BJ (cell line): ENCODE results near the gene VOPP1. TPM values are rescaled to one million over a fixed set of nuclear protein-coding genes. Genes with fewer than 3 reads are reported as not detected.

Source experiments
- CTCF ChIA-PET: fragments of 350-600 bp; formaldehyde crosslinking; extraction: SDS; loops from one replicate; lab custom pipeline; 2021; ENCODE audit warnings: antibody characterized with exemption, inconsistent platforms; lab: Yijun Ruan, JAX
- POLR2A ChIA-PET: fragments of 300-600 bp; sonication (Branson Sonifier 250); formaldehyde crosslinking; extraction: SDS; loops from one replicate; lab custom pipeline; 2021; ENCODE audit warnings: antibody characterized with exemption; lab: Charles Lee
- DNase-seq: peaks from one replicate; pipeline ENCODE4 v3.0.0-alpha.2; 2011; ENCODE audit warnings: low read depth
- H3K27me3 ChIP-seq: 2 replicates; pipeline ENCODE4 v1.6.0; 2011; ENCODE audit warnings: low read length; ENCODE audit not compliant: control insufficient read depth, insufficient read depth
- H3K36me3 ChIP-seq: 2 replicates; pipeline ENCODE4 v1.5.1; 2011; ENCODE audit warnings: low read length; ENCODE audit not compliant: control insufficient read depth, insufficient read depth
- H3K4me3 ChIP-seq: 2 replicates; pipeline ENCODE4 v1.5.1; 2011; ENCODE audit warnings: low read depth, mild to moderate bottlenecking, control low read depth, low read length
- polyA plus RNA-seq: library from polyadenylated mRNA; depleted of rRNA; stranded (reverse); fragments of >200 nt; gene quantifications from 2 replicates; pipeline ENCODE4 v1.2.3, GENCODE V29; 2011
- TF ChIP-seq, protein P1 (sequence below): IDR thresholded peaks from 2 replicates; pipeline ENCODE4 v1.5.1; 2011; ENCODE audit warnings: low read depth, mild to moderate bottlenecking, control low read depth, inconsistent platforms, low read length, moderate library complexity; ENCODE audit not compliant: insufficient read depth

VOPP1 gene
- polyA plus RNA-seq, 1 experiment = 83.7 TPM

GRCh38 chr7:55489552-55489951 lies 82.8 kb downstream of the VOPP1 start:
- DNase-seq = no peak
- Histone ChIP-seq H3K4me3 (no peak overlapping the region), H3K27me3 (no peaks in the 10 kb centered on the region), H3K36me3 (peaks cover 12% of the 10 kb centered on the region)
- CTCF ChIA-PET = no interaction called here
- TF ChIP-seq, protein P1, sequence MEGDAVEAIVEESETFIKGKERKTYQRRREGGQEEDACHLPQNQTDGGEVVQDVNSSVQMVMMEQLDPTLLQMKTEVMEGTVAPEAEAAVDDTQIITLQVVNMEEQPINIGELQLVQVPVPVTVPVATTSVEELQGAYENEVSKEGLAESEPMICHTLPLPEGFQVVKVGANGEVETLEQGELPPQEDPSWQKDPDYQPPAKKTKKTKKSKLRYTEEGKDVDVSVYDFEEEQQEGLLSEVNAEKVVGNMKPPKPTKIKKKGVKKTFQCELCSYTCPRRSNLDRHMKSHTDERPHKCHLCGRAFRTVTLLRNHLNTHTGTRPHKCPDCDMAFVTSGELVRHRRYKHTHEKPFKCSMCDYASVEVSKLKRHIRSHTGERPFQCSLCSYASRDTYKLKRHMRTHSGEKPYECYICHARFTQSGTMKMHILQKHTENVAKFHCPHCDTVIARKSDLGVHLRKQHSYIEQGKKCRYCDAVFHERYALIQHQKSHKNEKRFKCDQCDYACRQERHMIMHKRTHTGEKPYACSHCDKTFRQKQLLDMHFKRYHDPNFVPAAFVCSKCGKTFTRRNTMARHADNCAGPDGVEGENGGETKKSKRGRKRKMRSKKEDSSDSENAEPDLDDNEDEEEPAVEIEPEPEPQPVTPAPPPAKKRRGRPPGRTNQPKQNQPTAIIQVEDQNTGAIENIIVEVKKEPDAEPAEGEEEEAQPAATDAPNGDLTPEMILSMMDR = no peak
- POLR2A ChIA-PET = no interaction called here

GRCh38 chr7:55488804-55489340 lies 83.4 kb downstream of the VOPP1 start:
- H3K36me3 ChIP-seq = peaks cover 11% of the 10 kb centered on the region
- TF ChIP-seq, protein P1 = no peak
- no peak overlapping the region for H3K4me3 ChIP-seq
- no peak for DNase-seq
- ChIA-PET POLR2A (no interaction called here), CTCF (no interaction called here)
- no peaks in the 10 kb centered on the region for H3K27me3 ChIP-seq

DNA sequence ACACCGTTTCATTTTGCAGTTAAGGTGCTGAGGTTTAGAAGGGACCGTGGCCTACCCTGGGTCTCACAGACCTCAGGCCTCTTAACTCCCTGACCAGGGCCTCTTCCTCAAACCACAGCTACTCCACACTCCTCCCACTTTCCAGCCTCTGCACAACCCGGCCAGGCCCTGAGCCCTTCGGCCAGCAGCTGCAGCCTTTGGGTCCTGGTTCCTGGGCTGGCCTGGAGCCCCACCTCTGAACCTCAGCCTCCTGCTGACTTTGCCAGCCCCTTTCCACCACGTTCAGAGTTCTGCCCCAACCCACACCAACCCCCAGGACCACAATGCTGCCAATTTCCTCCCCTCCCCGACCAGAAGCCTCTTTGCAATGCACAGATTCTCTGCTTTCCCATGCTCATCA lies 84.1 kb downstream of the VOPP1 start:
- no peaks in the 10 kb centered on the region for H3K27me3 ChIP-seq
- ChIA-PET POLR2A (no interaction called here), CTCF (interaction anchor here (1.2 kb wide), 1 partner anchor 12 kb away, joined by 3 read pairs; no protein-coding TSS in a partner anchor)
- H3K4me3 ChIP-seq = no peak overlapping the region
- DNase-seq = no peak
- TF ChIP-seq, protein P1 = no peak
- H3K36me3 ChIP-seq = peaks cover 11% of the 10 kb centered on the region

DNA sequence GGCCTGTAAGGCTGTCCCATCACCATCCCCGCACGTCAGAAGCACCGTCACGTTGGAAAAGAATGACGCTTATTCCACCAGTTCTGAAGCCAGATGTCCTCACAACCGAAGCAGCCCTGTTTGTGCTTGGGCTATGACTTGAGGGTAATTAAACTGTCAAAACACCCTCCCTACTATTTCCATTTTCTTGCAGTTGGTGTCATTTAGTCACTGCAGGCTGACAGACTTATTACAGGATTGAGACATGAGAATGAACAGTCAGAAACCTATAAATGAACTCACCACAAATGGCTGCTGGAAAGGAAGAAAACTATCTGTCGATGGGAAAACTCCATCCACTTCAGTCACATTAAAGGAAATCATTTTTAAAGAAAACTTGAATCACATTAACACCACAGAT lies 85.3 kb downstream of the VOPP1 start:
- ChIA-PET CTCF (interaction anchor here (1.2 kb wide), 1 partner anchor 13 kb away, joined by 3 read pairs; no protein-coding TSS in a partner anchor), POLR2A (no interaction called here)
- no peak overlapping the region for H3K4me3 ChIP-seq
- H3K27me3 ChIP-seq = no peaks in the 10 kb centered on the region
- TF ChIP-seq, protein P1 = no peak
- H3K36me3 ChIP-seq = peaks cover 11% of the 10 kb centered on the region
- DNase-seq = no peak

GRCh38 chr7:55486192-55486590 lies 86.1 kb downstream of the VOPP1 start:
- POLR2A ChIA-PET = no interaction called here
- Histone ChIP-seq H3K36me3 (peaks cover 9% of the 10 kb centered on the region), H3K4me3 (no peak overlapping the region), H3K27me3 (no peaks in the 10 kb centered on the region)
- TF ChIP-seq, protein P1 = no peak
- CTCF ChIA-PET = no interaction called here
- no peak for DNase-seq
